Glutamatergic neuron (in vitro differentiated cells): ENCODE results near the gene VPS13A. TPM values are rescaled to one million over a fixed set of nuclear protein-coding genes. Genes with fewer than 3 reads are reported as not detected.
"Not testable (repeated sequence)": the region's sequence is repeated elsewhere in the genome, so short reads cannot be mapped to it uniquely, and the experiment has no call there.

Experiments
- DNase-seq: peaks from one replicate; pipeline ENCODE4 v3.0.0; 2022
- H3K27ac Mint-ChIP-seq: one replicate; pipeline ENCODE4 v1.8.0; 2020; ENCODE audit warnings: mild to moderate bottlenecking, mixed read lengths, inconsistent platforms; ENCODE audit not compliant: unreplicated experiment
- H3K27me3 Mint-ChIP-seq: one replicate; pipeline ENCODE4 v1.8.0; 2020; ENCODE audit warnings: mild to moderate bottlenecking, moderate library complexity, mixed read lengths, inconsistent platforms; ENCODE audit not compliant: unreplicated experiment
- H3K36me3 Mint-ChIP-seq: one replicate; pipeline ENCODE4 v1.8.0; 2020; ENCODE audit warnings: mild to moderate bottlenecking, mixed read lengths, inconsistent platforms; ENCODE audit not compliant: unreplicated experiment
- H3K4me1 Mint-ChIP-seq: one replicate; pipeline ENCODE4 v1.8.0; 2020; ENCODE audit warnings: mild to moderate bottlenecking, low read depth, mixed read lengths, inconsistent platforms; ENCODE audit not compliant: unreplicated experiment
- H3K4me3 Mint-ChIP-seq: one replicate; pipeline ENCODE4 v1.8.0; 2020; ENCODE audit warnings: mild to moderate bottlenecking, mixed read lengths, inconsistent platforms; ENCODE audit not compliant: unreplicated experiment
- H3K9me3 Mint-ChIP-seq: one replicate; pipeline ENCODE4 v1.8.0; 2020; ENCODE audit warnings: mild to moderate bottlenecking, moderate library complexity, mixed read lengths, inconsistent platforms; ENCODE audit not compliant: unreplicated experiment
- CTCF ChIP-seq: fragments of 200-600 bp; sonication (generic); IDR thresholded peaks from one replicate; pipeline ENCODE4 v1.5.0; 2021; ENCODE audit not compliant: partially characterized antibody, unreplicated experiment
- total RNA-seq: library from RNA; stranded (reverse); fragmentation: NEBNext Ultra II Directional; extraction: Animal tissue kit (Norgen Biotek cat#: 25700); gene quantifications from one replicate; pipeline ENCODE4 v1.2.1, GENCODE V29; 2021; ENCODE audit not compliant: unreplicated experiment

The VPS13A gene
- total RNA-seq, 1 donor from 2014 or later: 43.2 TPM

- Mint-ChIP-seq H3K4me3 (no peak overlapping the region), H3K27ac (no peak overlapping the region), H3K27me3 (no peaks in the 10 kb centered on the region), H3K36me3 (no peaks in the 10 kb centered on the region), H3K4me1 (no peaks in the 10 kb centered on the region), H3K9me3 (peaks cover 2% of the 10 kb centered on the region)
- TF ChIP-seq CTCF: no peak
- DNase-seq: no peak
Measured at GRCh38 chr9:77392328-77392727, 215.0 kb downstream of the VPS13A start.

GRCh38 chr9:77398581-77398980 lies 221.2 kb downstream of the VPS13A start:
- not testable (repeated sequence) for H3K27ac Mint-ChIP-seq, H3K27me3 Mint-ChIP-seq, H3K36me3 Mint-ChIP-seq, H3K4me1 Mint-ChIP-seq, DNase-seq, H3K9me3 Mint-ChIP-seq, H3K4me3 Mint-ChIP-seq

- no peaks in the 10 kb centered on the region for H3K4me1 Mint-ChIP-seq
- TF ChIP-seq CTCF: no peak
- no peak overlapping the region for H3K27ac Mint-ChIP-seq
- H3K4me3 Mint-ChIP-seq: no peak overlapping the region
- no peaks in the 10 kb centered on the region for H3K27me3 Mint-ChIP-seq
- no peak for DNase-seq
- no peaks in the 10 kb centered on the region for H3K36me3 Mint-ChIP-seq
- H3K9me3 Mint-ChIP-seq: no peaks in the 10 kb centered on the region
Measured at GRCh38 chr9:77399964-77400363, 222.6 kb downstream of the VPS13A start.

- H3K4me3 Mint-ChIP-seq: no peak overlapping the region
- no peaks in the 10 kb centered on the region for H3K9me3 Mint-ChIP-seq
- no peaks in the 10 kb centered on the region for H3K4me1 Mint-ChIP-seq
- peaks cover 2% of the 10 kb centered on the region for H3K27me3 Mint-ChIP-seq
- no peak for TF ChIP-seq CTCF
- H3K27ac Mint-ChIP-seq: no peak overlapping the region
- DNase-seq: no peak
- peaks cover 8% of the 10 kb centered on the region for H3K36me3 Mint-ChIP-seq
Measured at GRCh38 chr9:77402286-77402685, 225.0 kb downstream of the VPS13A start.

- Mint-ChIP-seq H3K27me3 (peaks cover 2% of the 10 kb centered on the region), H3K9me3 (no peaks in the 10 kb centered on the region), H3K27ac (no peak overlapping the region), H3K36me3 (peaks cover 16% of the 10 kb centered on the region), H3K4me3 (no peak overlapping the region), H3K4me1 (no peaks in the 10 kb centered on the region)
- TF ChIP-seq CTCF: no peak
- DNase-seq: no peak
Measured at GRCh38 chr9:77403239-77403638, 225.9 kb downstream of the VPS13A start.

GRCh38 chr9:77408521-77408920 lies 231.2 kb downstream of the VPS13A start:
- DNase-seq, H3K4me1 Mint-ChIP-seq, H3K27me3 Mint-ChIP-seq, H3K4me3 Mint-ChIP-seq, H3K9me3 Mint-ChIP-seq, H3K27ac Mint-ChIP-seq: not testable (repeated sequence)
- H3K36me3 Mint-ChIP-seq: peaks cover 24% of the 10 kb centered on the region
